Measurements from ENCODE around the gene PTPN9.
"Not testable (repeated sequence)": the region's sequence is repeated elsewhere in the genome, so short reads cannot be mapped to it uniquely, and the experiment has no call there.

Gene PTPN9

DNA sequence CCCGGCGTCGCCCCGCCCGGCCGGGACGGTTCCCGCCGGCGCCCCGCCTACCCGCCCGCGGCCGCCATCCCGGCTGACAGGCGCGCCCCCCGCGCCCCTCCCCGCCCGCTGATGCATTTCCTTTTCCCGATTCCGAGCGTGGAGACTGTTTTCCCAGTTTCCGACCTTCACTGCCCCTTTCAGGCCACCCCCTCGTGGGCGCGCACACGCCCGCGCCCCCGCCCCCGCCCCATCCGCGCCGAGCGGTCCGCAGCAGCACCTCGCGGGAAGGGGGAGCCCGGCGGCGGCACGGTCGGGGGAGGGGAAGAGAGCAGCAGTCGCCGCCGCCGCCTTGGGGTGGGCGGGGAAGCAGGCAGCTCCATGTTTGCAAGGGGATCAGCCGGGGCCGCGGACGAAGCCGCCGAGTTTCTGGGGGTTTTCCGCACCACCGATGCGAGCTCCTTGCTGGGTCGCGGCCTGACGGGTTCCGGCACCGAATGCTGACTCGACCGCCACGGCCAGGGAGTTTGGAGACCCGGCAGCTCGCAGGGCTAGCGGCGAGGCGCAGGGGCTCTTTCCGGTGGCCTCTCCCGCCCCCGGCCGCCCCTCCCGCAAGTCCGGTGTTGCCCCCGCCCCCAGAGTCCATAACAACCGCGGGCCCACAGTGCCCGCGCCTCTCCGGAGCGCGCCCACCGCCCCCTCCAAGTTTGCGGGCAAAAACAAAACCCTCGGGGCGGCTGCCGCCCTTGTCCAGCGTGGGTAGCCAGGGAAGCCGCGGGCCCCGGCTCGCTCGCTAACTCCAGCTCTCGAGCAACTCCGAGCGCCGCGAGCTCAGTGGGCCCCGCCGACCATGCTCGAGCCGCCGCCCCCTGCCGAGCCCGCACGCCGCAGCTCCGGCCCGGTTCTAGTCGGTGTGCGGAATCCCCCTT, 124.4 kb downstream of the PTPN9 start:
- in situ Hi-C loops (cut with MboI; ENCODE audit: low sequenced_read_pairs) = no loop called here

DNA sequence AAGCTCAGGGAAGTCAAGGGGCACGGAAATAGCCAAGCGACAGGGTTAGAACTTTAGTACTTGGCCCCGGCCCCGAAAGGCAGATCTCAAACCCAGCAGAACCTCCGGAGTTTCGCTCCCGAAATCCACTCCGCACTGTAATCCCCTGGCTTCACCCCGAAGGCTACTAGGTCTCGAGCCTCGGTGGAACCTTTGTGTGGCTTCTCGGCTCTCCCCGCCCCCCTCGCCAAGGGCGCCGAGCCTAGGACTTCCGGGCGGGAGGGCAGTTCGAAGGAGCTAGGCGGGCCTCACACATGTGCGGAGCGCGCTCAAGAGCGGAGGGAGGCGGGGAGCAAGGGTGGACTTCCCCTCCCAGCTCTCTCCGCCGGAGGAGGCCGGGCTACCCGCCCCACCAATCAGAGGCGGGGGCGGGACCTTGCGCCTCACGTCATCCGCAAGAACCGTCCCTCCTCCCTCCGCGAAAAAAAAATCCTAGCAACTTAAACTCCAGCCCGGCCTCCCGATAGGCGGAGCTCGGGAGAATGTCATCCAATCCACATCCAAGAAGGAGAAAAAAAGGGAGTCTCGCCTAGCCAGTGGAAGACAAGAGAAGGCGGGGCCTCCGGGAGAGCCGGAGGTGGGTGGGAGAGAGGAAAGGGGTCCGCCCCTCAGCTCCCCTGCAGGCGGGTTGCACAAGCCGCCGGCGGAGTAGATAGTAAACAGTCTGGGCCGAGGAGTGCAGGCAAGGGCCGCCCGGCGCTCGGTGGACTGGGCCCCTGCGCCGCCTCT, 125.2 kb downstream of the PTPN9 start:
- in situ Hi-C loops (cut with MboI; ENCODE audit: low sequenced_read_pairs) = no loop called here

DNA sequence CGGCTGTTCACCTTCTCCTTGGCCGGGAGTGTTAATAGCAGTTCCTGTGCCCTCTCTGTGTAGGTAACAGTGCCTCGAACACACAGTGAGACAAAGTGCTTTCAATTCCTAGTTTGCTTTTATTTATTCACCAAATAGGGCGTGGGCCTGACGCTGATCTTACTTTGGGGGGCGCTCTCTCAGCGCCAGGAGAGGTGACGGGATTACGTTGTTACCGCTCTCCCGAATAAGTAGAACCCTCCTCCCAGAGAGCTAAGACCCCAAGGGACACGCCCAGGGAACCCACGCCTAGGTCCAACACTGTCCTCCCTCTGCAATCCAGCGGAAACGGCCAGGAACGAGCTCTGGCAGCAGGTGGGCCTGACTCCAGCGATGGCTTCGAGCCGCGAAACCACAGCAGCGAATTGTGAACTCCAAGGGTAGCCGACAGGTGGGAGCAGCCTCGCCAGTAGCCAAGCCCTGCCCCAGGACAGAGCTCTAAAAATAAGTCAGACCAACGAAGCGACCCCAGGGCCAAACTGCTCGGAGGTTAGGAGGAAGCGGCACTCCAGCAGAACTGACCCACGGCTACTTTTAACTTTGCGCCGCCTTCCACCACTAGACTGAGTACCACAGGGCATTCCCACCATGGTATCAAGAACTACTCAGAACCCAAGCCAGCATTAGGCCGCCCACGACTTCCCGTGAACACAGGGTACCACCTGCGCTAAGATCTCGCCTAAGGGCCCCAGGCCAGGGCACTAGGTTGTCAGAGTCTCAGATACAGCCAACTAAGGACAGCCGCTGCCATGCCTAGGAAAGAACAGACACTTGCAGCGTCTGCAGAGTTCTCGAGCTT, 126.0 kb downstream of the PTPN9 start:
- in situ Hi-C loops (cut with MboI; ENCODE audit: low sequenced_read_pairs) = no loop called here

DNA sequence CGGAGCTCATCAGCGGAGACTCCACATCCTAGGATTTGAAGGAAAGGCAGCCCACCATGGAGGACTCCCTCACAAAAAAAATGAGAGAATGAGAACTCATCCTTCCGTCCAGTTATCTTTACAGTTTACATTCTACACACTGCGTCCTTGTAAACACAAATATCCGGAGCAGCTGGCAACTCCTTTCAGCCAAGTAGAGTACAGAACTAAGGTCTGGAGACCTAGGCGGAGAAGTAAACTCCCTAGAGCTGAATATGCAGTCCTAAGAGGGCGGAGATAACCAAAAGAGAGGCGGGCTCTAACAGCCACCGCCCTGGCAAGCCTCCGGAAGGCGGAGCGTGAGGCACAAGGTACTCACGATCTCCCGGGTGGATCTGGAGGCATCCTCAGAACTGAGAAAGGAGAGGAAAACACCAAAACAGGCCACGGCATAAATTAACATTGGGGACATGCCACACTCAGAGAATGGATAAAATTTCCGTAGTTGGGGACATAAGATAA, 126.7 kb downstream of the PTPN9 start:
- in situ Hi-C loops (cut with MboI; ENCODE audit: low sequenced_read_pairs) = no loop called here

DNA sequence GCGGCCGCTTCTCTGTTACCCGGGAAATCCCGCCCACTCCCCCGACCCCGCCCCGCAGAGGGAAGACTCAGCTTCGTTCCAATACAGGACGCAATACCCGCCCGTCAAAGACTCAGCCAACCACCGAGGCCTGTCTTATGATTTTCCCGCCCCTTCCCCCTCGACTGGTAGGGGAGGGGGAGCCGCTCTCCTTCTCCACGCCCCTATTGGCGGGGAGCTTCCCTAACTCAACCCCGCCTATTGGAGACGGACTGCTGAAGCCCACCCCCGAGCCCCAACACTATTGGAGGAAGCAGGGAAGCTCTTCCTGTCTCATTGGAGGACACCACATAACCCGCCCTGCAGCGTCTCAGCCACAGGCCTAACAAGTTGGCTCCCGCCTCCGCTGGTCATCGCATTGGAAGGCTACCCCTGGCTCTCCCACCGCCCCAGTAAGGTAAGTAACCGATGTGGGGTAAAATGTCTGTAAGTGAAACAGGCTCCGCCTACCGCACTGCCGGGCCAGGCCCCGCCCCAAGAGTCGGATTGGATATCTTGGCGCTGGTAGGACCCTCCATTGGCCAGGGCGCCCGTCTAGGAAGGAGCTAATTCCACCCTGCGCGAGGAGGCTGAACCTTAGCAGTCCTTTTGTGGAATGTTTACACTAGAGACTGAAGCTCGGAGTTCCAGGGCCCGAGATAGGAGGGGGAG, 127.3 kb downstream of the PTPN9 start, which contains the start of gene SIN3A:
Gene SIN3A, minus strand, starts transcription at position 17 of the 690 bp plus-strand sequence. CDS start 21,315 bp downstream, outside the sequence.
- in situ Hi-C loops (cut with MboI; ENCODE audit: low sequenced_read_pairs) = no loop called here

DNA sequence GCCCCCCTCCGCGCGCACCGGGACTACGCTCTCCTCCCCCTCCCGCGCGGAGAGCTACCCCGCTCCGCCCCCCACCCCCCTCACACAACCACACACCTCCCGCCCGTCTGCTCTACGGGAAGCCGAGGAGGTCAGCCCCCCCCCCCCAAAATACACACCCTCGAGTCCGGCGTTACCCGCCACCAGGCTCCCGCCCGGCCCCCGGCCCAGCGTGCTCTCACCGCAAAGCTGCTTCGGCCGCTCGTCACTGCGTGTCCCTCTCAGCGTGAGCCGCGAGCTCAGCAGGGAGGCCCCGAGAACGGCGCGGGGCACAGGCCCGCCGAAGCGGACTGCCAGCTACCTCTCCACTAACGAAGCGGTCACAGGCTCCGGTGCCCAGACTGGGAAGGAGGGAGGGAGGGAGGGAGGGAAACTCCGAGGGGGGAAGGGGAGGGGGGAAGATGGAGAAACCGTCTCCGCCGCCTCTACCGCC, 127.9 kb downstream of the PTPN9 start:
- in situ Hi-C loops (cut with MboI; ENCODE audit: low sequenced_read_pairs) = no loop called here

DNA sequence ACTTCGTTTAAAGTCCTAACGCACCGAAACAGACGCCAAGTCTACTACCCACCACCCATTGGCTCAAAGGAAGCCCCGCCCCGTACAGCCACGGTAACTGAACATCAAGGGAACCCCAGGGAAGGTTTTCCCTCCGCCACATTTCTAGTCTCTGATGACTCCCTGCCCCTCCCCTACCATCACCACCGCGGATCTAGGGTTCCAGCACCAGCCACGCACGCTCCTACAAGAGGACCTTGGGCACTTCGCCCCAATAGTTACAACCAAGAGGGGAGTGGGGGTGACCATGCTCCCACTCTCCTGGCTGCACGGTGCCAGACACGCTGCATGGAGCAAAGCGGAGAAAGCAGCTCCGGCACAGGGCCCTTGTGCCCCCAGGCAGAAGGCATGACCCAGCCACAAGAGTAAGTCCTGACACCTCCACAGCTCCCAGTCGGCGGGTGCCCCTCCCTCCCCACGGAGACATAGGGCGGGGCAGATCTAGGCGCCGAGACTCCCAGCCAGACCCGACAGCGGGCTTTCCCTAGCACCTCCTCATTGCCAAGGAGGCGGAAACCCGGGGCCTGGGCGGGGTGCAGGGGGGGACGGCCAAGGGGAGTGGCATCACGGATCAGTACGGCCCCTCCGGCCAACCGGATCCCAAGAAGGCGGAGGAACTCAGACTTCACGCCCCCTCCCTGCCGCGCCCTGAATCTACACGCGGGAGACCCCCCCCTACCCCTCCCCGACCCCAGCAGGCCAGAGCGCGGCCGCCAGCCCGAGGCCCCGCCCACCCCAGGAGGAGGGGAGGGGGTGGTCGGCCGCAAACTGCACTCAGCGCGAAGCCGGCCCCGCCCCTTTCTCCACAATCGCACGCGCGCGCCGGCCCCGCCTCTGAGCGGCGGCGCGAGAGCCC, 128.6 kb downstream of the PTPN9 start:
- in situ Hi-C loops (cut with MboI; ENCODE audit: low sequenced_read_pairs) = no loop called here

DNA sequence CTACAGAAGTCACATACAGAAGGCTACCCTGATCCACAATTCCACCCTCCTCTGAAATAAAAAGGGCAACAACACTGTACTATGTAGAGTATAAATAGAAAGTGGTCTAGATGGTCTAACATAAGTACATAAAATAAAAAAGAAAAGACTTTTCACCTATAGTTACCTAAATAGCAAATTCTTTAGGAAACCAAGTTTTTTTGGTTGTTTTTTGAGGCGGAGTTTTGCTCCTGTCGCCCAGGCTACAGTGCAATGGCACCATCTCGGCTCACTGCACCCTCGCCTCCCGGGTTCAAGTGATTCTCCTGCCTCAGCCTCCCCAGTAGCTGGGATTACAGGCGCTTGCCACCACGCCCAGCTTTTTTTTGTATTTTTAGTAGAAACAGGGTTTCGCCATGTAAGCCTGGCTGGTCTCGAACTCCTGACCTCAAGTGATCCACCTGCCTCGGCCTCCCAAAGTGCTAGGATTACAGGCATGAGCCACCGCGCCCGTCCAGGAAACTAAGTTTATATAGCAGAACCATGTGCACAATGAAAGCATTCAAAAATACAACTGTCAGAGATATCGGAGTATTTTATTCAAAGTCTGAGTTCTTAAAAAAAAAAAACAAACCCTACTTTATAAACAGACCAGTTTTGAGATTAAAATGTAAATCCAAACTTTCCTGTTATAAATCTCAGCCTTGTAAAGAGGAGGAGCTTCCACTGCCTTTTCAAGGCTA, 129.4 kb downstream of the PTPN9 start:
- in situ Hi-C loops (cut with MboI; ENCODE audit: low sequenced_read_pairs) = no loop called here

DNA sequence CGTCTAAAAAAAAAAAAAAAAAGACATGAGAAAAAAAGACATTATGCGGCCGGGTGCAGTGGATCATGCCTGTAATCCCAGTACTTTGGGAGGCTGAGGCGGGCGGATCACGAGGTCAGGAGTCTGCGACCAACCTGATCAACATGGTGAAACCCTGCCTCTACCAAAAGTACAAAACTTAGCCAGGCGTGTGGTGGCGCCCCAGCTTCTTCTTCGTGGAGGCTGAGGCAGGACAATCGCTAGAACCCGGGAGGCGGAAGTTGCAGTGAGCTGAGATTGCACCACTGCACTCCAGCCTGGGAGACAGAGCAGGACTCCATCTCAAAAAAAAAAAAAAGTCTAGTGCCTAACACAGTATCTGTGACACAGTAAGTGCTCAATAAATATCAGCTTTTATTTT, 130.9 kb downstream of the PTPN9 start:
- in situ Hi-C loops (cut with MboI; ENCODE audit: low sequenced_read_pairs) = not testable (repeated sequence)

DNA sequence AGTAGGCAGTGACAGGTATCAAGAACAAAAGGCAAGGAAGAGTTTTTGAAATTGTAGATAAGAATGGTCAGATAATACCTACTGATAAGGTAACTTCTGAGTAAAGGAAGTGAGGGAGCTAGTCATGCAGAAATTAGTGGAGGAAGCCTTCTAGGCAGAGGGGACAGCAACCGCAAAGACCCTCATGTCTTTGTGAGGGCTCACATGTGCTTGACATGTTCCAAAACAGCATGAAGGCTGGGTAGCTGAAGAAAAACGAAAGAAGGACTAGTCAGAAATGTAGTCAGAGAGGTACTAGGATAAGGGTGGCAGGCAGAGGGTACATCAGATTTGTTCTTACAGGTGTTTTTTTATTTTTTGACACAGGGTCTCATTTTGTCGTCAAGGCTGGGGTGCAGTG, 133.0 kb downstream of the PTPN9 start:
- in situ Hi-C loops (cut with MboI; ENCODE audit: low sequenced_read_pairs) = no loop called here

DNA sequence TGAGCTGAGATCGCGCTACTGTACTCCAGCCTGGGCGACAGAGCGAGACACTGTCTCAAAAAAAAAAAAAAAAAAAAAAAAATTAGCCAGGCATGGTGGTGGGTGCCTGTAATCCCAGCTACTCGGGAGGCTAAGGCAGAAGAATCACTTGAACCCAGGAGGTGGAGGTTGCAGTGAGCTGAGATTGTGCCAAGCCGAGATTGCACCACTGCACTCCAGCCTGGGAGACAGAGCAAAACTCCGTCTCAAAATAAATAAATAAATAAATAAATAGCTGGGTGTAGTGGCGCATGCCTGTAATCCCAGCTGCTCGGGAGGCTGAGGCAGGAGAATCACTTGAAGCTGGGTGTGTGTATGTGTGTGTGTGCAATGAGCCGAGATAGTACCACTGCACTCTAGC, 133.8 kb downstream of the PTPN9 start:
- in situ Hi-C loops (cut with MboI; ENCODE audit: low sequenced_read_pairs) = not testable (repeated sequence)

DNA sequence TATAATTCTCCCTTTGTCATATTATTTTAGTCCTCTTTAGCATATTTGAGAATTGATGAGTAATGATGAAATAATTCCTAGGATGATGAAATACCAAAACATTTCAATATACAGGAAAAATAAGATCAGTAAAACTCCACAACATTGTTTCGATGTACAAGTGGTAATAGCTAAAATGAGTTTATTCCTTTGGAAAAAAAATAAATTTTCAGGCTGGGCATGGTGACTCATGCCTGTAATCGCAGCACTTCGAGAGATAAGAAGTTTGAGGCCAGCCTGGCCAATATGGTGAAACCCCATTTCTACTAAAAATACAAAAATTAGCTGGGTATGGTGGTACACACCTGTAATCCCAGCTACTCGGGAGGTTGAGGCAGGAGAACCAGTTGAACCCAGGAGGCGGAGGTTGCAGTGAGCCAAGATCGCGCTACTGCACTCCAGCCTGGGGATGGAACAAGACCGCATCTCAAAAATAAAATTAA, 135.1 kb downstream of the PTPN9 start:
- in situ Hi-C loops (cut with MboI; ENCODE audit: low sequenced_read_pairs) = not testable (repeated sequence)

DNA sequence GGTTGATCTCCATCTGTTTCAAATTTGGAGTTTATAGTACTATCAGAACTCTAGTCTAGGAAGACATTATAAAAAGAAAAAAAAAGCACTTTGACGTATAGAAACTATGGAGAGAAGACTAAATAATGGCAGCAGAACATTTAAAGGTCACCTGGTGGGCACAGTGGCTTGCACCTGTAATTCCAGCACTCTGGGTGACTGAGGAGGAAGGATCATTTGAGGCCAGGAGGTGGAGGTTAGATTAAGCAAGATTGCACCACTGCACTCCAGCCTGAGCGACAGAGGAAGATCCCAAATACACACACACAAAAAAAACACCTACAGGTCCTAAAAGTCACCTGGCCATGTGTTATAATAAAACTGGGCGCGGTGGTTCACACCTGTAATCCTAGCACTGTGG, 141.4 kb downstream of the PTPN9 start:
- in situ Hi-C loops (cut with MboI; ENCODE audit: low sequenced_read_pairs) = no loop called here

DNA sequence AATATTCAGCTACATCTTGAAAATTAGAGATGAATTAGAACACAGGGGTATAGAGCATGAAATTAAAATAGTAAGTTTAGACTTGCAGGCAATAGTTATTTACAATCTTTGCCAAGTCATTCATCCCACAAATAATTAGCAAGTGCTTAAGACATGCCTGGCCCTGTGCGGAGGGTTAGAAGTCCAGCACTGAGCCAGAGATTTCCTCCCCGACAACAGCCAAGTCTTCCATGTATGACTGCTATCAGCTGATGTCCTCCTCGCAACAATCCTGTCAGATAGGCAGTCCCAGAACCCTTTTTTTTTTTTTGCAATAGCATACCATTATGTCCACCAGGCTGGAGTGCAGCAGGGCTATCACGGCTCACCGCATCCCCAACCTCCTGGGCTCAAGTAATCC, 142.2 kb downstream of the PTPN9 start:
- in situ Hi-C loops (cut with MboI; ENCODE audit: low sequenced_read_pairs) = no loop called here

DNA sequence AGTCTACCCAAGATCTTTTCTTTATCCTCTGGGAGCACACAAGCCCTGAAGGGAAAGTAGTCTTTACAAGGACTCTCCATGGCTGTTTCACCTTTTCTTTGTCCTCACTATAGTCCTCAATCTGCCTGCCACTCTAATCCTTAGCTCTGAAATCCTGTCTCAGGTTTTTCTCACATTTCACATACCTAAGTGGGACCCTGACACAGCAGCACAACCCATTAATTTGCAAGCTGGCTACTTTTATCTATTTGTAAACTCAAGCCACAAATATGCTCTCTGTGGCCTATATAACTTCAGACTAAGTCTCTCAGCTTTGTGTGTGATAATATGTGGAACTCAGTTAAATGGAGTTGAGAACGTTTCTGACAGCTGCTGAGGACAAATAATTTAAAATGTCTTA, 147.4 kb downstream of the PTPN9 start:
- in situ Hi-C loops (cut with MboI; ENCODE audit: low sequenced_read_pairs) = no loop called here

DNA sequence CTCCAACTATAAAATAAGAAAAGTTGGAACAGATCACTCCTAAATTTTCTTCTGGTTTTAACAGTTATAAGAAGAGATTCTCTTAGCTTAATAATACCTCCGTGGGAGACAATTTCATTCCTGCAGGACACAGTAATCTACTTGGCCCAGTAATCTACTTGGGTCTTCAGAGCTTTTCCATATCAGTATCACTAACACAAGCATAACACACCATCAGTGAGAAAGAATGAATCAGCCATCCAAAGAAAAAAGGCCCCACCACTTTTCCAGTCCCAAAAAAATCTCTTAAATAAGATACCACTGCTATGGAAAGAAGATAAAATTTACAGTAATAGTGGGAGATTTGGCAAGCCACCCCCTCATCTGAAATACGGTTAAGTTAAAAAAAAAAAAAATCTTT, 147.8 kb downstream of the PTPN9 start:
- in situ Hi-C loops (cut with MboI; ENCODE audit: low sequenced_read_pairs) = no loop called here

DNA sequence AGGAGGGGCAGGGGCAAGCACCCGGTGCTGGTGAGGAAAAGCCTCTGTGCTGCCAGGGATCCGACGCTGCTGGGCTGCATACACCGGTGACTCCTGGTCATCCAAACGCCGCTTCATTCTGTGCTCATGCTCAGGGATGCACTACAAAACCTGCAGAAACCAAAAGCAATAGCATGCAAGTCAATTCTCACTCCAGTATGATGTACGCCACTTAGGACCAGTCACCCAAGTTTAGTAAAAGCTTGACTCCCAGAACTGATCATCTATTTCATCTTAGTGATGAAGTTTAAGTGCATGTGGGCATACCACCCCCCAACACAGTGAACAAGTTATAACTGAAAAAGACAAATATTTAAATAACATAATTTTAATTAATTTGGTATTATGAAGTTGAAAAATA, 148.9 kb downstream of the PTPN9 start:
- in situ Hi-C loops (cut with MboI; ENCODE audit: low sequenced_read_pairs) = no loop called here

DNA sequence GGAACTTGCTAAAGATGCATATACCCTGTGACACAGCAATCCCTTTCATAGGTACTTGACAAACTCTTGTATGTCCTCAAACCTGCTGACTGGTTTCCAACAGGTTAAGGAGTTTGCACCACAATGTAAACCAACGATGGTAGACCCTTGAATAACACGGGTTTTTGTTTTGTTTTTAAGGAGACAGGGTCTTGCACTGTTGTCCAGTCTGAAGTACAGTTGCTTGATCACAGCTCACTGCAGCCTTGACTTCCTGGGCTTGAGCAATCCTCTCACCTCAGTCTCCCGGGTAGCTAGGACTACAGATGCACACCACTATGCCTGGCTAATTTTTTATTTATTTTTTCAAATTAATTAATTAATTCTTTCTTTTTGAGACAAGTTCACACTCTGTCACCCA, 151.0 kb downstream of the PTPN9 start:
- in situ Hi-C loops (cut with MboI; ENCODE audit: low sequenced_read_pairs) = no loop called here

Data from HL-60/S4 treated with phorbol 12-myristate 13-acetate at 8.2 ng/mL for 4 days and 3 days (cell line).